ENCODE results near the gene YWHAH. TPM values are rescaled to one million over a fixed set of nuclear protein-coding genes. Genes with fewer than 3 reads are reported as not detected.

YWHAH gene
- 100 to 1,000 TPM; 207 to 269 TPM for total RNA-seq

DNA sequence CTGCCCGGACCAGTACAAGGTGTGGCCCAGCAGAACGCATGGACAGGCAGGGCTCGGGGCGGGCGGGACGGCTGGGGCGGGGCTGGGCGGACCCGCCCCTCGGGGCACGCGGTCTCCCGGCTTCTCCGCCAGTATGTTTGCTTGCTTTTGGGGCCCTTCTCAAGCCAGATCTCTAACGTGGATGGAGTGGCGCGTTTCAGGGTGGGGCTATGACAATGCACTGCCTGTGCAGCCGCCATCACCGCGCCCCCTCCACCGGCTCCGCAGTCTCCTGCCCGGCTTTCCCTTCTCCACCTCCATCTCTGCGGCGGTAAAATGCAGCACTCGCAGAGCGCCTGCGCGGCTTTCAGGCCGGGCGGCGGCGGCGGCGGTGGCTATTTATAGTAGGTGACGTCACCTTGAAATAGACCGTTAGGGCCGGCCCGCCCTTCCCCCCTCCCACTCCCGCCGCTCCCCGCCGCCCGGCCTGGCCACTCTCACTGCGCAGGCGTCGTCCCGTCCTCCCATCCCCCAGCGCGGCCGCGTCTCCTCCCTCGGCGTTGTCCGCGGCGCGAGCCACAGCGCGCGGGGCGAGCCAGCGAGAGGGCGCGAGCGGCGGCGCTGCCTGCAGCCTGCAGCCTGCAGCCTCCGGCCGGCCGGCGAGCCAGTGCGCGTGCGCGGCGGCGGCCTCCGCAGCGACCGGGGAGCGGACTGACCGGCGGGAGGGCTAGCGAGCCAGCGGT is at the start of gene YWHAH:
TSS of gene YWHAH (plus strand) at position 558 of the 722 bp plus-strand sequence. CDS start 199 bp downstream, outside the sequence.
- H3K27me3 ChIP-seq = no peaks in the 10 kb centered on the region
- peak within 1 kb of the TSS; percentile 96 to 98 for H3K9ac ChIP-seq (ENCODE audit: low read depth in 2 of 2, low read length in 2 of 2)
- H3K36me3 ChIP-seq = no peaks in the 10 kb centered on the region
- DNase-seq = peak; percentile 96
- TF ChIP-seq, protein P1, sequence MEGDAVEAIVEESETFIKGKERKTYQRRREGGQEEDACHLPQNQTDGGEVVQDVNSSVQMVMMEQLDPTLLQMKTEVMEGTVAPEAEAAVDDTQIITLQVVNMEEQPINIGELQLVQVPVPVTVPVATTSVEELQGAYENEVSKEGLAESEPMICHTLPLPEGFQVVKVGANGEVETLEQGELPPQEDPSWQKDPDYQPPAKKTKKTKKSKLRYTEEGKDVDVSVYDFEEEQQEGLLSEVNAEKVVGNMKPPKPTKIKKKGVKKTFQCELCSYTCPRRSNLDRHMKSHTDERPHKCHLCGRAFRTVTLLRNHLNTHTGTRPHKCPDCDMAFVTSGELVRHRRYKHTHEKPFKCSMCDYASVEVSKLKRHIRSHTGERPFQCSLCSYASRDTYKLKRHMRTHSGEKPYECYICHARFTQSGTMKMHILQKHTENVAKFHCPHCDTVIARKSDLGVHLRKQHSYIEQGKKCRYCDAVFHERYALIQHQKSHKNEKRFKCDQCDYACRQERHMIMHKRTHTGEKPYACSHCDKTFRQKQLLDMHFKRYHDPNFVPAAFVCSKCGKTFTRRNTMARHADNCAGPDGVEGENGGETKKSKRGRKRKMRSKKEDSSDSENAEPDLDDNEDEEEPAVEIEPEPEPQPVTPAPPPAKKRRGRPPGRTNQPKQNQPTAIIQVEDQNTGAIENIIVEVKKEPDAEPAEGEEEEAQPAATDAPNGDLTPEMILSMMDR (IDR thresholded peaks at IDR 0.05) = no peak
- no peaks in the 10 kb centered on the region for H3K9me3 ChIP-seq
- H3K4me3 ChIP-seq = peak within 1 kb of the TSS; percentile 89
- intact Hi-C loops (cut with DNase I) = loop anchor here (10.0 kb wide), 1 partner anchor 279 kb away; the partner anchor contains the start of gene PISD
- peak within 1 kb of the TSS; percentile 98 for H3K27ac ChIP-seq
- H3K4me1 ChIP-seq = peaks cover 9% of the 10 kb centered on the region

DNA sequence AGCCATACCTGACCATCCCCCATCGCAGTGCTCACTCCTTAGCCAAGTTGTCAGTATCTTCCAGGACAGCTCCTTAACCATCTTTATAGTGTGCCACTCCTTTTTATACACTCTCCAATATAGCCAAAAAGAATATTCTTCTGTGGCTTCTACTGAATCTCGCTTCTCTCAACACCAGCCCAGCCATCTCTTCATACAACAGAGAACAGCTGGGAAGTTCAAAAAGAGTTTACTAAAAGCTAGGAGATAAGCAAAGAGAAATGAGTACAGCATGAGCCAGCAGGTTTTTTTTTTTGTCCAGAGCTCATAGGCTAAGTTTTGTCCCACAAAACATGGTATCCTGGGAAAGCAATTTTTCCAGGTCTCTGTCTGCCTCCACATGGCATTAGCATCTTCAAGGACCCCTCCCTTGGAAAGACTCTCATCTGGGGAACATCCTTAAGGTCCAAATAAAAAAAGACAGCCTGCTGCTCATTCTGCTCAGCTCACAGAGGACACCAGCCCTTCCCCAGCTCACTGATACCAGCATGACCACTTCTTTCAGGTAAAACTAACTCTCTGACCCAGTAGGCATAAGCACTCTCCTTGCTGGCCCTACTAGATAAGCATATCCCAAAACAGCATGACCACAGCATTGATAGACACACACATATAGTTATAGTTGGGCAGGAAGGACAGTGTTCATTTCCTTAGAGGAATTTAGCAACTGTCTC is 48.8 kb upstream of the YWHAH start:
- Histone ChIP-seq H3K9ac (ENCODE audit: low read depth in 2 of 2, low read length in 2 of 2) (no peak overlapping the region), H3K27ac (no peak overlapping the region), H3K4me1 (no peaks in the 10 kb centered on the region), H3K27me3 (no peaks in the 10 kb centered on the region), H3K4me3 (no peak overlapping the region), H3K36me3 (no peaks in the 10 kb centered on the region), H3K9me3 (no peaks in the 10 kb centered on the region)
- DNase-seq = no peak
- TF ChIP-seq, protein P1 (IDR thresholded peaks at IDR 0.05) = no peak
- intact Hi-C loops (cut with DNase I) = no loop called here

DNA sequence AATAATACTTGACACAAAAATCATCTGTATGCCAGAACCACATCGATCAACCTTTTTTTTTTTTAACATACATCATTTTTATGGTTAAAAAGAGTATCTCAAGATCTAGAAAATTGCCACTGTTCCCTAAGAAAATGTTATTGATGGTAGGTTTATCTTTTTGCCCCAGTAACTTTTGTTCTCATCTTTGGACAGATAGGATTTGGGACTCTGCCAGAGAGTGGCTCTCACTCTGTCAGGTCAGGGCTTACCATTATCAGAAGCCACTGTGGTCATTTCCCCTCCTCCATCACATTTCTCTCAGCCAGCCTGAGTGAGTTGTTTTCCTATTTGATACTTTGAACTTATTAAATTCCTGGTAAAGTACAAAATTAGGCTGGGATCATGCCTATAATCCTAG is 47.9 kb upstream of the YWHAH start:
- no peak for DNase-seq
- H3K27me3 ChIP-seq = no peaks in the 10 kb centered on the region
- H3K36me3 ChIP-seq = no peaks in the 10 kb centered on the region
- no peak overlapping the region for H3K9ac ChIP-seq (ENCODE audit: low read depth in 2 of 2, low read length in 2 of 2)
- no peaks in the 10 kb centered on the region for H3K4me1 ChIP-seq
- intact Hi-C loops (cut with DNase I) = no loop called here
- H3K4me3 ChIP-seq = no peak overlapping the region
- TF ChIP-seq, protein P1 (IDR thresholded peaks at IDR 0.05) = no peak
- H3K9me3 ChIP-seq = no peaks in the 10 kb centered on the region
- no peak overlapping the region for H3K27ac ChIP-seq

DNA sequence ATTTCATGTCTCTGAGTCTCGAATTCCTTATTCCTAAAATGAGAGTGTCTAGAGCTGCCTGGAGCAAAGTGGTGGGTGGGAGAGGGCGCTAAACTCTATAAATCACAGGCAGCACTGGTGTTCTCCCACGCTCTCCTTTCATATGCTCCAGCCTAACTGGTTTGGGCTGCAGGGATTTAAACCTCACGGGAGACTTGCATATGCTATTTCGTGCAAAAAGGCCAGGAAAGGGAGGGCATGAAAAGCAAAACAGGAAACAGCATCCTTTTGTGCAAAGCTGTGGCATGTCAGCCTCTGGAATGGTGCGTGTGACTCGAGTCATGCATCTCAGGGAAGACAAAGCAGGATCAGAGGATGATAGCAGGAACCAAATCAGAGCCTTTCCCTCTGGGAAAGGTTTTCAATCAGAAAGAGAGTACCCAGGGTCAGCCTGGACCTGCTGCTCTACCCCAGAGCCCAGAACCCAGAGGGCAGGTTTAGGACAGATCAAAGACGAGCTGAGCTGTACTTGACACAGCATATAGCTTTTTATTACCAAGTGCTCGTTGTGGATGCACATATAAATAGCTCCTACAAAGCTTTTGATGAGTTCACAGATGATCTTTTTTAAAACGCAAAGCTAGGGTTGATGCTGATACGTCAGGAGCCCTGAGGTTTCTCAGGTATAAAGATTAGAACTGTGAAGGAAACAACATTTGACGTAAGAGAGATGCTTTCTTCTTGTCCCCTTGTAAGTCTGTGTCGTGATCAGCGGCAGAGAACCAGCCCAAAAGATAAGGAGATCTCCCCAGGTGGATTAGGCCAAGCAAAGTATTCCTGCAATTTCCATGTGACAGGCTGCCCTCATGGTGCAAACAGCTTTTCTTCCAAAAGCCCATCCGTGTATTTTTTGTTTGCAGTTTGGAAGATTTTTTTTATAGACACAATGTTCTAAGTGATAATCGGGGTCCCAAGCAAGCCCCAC is 46.2 kb upstream of the YWHAH start:
- Histone ChIP-seq H3K9ac (ENCODE audit: low read depth in 2 of 2, low read length in 2 of 2) (no peak overlapping the region), H3K27ac (no peak overlapping the region), H3K4me3 (no peak overlapping the region), H3K9me3 (no peaks in the 10 kb centered on the region), H3K27me3 (no peaks in the 10 kb centered on the region), H3K4me1 (no peaks in the 10 kb centered on the region), H3K36me3 (no peaks in the 10 kb centered on the region)
- no peak for DNase-seq
- intact Hi-C loops (cut with DNase I) = no loop called here
- TF ChIP-seq, protein P1 (IDR thresholded peaks at IDR 0.05) = no peak

DNA sequence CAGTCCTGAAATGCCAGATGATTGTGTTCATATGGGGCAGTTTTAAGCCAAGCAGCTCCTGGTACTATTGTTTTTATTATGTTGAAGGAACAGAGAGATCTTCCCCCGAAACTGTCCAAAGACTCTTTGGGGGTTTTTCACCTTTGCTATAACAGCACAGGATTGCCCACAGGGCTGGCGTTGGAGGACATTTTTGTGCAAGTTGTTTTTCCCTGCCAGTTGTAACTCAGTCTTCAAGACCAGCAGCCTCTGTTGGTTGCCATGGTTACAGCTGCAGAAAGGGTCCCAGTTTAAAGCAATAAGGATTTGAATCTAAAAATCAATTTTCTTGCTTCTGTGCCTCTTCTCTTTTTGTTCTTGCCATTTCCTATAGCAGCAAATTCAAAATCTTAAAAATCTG is 45.4 kb upstream of the YWHAH start:
- Histone ChIP-seq H3K27me3 (no peaks in the 10 kb centered on the region), H3K4me3 (no peak overlapping the region), H3K36me3 (no peaks in the 10 kb centered on the region), H3K27ac (no peak overlapping the region), H3K4me1 (no peaks in the 10 kb centered on the region), H3K9me3 (no peaks in the 10 kb centered on the region), H3K9ac (ENCODE audit: low read depth in 2 of 2, low read length in 2 of 2) (no peak overlapping the region)
- DNase-seq = no peak
- intact Hi-C loops (cut with DNase I) = no loop called here
- TF ChIP-seq, protein P1 (IDR thresholded peaks at IDR 0.05) = no peak

All from colonic mucosa (tissue), 4 donors.